Epidermal melanocyte (primary cell): ENCODE results near the gene SESTD1.
"Not testable (repeated sequence)": the region's sequence is repeated elsewhere in the genome, so short reads cannot be mapped to it uniquely, and the experiment has no call there.

ENCODE experiments used
- DNase-seq: peaks from one replicate; pipeline ENCODE4 v3.0.0; 2011; ENCODE audit warnings: low spot score; ENCODE audit not compliant: insufficient read length

The SESTD1 gene

DNA sequence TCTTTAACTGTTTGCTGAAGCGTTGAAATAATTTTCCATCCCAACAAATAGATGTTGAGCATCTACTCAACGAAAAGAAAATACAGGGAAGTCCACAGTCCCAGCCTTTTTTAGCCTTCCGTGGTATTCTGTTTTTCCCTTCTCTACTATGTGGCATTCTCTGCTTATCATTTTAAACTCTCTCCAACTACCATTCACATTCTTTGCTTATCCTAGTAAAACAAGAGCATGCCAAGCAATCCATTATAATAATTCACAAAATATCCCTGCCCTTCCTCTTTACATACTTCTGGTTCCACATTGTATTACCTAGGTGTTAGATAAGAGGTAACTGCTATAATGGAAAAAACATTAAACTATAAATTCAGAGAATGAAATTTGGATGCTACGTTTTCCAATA, 1.6 kb upstream of the SESTD1 start:
- no peak for DNase-seq

DNA sequence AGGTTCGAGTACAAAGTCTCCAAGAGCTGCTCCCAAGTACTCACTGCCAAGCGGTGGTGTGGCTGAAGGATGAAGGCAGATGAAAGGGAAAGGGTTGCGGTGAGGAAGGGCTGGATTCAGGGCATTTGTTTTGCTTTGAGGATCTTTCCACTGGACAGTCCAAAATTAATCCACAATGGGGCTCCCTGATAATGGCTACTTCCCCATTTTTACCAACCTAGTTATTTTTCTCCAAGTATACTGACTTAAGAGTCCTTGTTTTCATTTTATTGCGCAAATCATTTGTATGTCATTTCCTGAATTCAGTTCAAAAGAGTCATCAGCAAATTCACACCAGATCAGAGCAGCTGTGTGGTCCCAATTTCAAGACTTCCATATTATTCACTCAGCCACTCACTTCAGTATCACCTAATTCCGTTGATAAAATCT, 464 bp upstream of the SESTD1 start:
- DNase-seq: no peak

DNA sequence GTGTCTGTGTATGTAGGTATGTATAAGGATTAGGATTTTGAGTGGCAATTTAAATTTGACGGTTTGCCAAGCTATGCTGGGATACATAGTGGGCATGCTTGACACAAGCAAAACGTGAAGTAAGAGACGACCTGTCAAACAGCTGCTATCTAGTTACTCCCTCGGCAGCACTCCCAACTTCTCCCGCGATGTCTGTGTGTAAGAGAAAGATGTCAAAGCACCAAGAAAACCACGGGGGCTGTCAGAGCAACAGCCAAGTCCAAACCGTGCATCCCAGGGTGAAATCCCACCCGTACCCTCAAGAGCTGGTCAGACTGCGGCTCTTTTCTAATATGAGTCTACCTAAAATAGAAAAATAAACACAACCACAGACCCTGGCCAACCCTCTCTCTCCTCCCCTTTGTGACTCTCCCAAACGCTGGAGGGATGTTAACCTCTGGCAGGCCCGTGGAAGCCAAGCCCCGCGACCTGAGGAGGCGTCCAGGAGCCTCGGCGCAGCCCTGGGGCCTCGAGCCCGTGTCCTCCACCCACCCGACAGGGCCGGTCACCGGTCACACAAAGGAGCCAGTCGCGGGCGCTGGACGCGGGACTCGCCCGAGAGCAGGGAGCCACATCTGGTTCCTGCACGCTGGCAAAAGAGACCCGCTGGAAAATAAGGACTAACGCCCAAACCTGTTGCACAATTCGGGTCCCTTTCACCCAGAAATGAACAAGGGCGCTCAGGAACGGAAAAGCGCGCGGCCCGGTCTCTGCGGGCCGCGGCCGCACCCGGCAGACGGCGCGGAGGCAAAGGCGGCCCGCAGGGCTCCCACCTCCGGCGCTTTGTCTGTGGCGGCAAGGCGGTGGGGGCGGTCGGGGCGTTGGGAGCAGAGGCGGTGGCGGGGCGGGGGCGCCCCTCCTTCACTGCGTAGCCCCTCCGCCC, 925 bp downstream of the SESTD1 start:
- no peak for DNase-seq

DNA sequence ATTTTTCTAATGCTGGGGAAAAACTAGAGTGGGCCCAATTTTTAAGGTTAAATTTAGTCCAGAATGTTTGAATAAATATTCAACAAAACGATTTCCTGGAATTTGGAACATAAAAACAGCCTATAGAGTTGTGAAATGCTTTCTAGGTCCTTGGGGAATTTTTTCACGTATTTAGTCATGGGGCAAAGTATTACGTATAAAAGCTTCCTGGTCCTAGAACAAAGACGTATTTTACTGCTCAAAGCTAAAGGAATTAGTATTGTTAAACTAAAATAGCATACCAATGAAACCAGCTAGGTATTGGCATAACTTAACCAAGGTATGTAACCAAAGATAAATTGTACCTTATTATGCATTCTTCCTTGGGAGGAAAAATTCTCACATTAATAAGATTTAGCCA, 1.6 kb downstream of the SESTD1 start:
- no peak for DNase-seq

DNA sequence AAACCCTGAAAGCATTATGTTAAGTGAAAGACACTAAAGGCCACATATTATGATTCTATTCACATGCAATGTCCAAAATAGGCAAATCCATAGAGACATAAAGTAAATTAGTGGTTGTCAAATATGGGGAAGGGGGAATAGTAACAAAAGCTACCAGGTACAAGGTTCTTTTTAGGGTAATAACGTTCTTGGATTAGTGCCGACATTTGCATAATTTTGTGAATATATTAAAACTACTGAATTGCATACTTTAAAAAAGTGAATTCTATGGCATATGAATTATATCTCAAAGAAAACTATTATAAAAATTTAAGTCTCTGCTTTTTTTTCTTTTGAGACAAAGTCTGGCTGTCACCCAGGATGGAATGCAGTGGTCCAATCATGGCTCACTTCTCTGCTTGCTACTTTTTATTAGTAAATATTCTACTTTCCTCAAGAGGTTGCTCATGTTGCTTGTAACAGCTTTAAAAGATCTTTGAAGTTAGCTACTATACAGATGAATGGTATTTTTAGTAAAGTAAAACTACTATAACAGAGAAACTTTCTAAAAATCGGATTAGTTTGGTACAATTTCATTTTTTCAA, 2.5 kb downstream of the SESTD1 start:
- DNase-seq: no peak

DNA sequence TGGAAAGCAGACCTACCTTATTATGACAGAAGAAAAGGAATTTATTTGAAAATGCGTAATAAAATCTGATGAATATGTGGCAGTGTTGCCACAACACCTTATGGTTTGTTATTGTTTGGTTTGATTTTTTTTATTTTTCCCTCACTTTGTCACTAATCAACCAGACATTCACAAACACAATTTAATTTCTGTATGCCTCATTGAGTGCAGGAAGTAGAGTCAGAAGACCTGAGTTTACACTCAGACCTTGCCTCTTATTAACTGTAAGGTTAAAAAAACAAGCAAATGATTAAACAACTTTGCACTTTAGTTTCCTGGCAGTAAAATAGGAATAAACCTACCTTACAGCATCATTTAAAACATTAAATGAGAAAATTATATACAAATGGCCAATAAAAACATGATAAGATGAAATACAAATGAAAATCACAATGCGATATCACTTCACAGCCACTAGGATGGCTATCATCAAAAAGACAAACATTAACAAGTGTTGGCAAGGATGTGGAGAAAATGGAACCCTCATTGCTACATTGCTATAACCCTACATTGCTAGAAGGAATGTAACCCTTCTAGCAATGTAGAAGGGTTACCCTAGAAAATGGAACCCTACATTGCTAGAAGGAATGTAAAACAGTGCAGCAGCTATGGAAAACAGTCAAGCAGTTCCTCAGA, 3.3 kb downstream of the SESTD1 start:
- DNase-seq: no peak

DNA sequence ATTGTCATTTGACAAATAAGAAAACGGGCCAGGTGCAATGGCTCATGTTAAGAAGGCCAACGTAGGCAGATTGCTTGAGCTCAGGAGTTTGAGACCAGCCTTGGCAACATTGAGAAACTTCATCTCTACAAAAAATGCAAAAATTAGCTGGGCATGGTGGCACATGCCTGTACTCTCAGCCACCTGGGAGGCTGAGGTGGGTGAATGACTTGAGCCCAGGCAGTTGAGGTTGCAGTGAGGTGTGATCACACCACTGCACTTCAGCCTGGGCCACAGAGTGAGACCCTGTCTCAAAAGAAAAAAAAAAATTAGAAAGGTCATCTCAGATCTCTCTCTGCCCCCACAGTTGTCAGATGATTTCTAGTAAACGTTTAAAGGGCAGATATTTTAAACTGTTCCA, 4.4 kb downstream of the SESTD1 start:
- no peak for DNase-seq

DNA sequence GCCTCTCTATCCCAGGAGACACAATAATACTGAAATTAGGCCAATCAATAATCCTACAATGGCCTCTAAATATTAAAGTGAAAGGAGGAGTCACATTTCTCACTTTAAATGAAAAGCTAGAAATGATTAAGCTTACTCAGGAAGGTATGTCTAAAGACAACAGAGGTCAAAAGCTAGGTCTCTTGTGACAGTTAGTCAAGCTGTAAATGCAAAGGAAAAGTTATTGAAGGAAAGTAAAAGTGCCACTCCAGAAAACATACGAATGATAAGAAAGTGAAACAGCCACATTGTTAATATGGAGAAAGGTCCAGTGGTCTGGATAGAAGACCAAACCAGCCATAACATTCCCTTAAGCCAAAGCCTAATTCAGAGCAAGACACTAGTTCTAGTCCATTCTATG, 9.5 kb downstream of the SESTD1 start:
- DNase-seq: no peak

DNA sequence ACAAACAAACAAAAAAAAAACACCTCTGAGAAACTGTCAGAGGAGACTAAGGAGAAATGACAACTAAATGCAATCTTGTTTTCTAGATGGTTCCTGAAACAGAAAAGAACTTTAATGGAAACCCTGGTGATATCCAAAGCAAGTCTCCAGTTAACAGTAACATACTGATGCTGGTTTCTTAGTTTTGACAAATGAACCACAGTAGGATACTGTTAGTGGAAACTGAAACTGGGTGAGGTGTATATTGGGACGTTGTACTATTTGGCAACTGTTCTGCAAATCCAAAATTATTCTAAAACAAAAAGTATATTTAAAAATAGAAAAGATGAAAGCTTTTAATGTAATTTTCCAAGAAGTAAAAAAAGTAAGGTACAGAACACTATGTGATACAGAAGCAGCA, 11.4 kb downstream of the SESTD1 start:
- no peak for DNase-seq

DNA sequence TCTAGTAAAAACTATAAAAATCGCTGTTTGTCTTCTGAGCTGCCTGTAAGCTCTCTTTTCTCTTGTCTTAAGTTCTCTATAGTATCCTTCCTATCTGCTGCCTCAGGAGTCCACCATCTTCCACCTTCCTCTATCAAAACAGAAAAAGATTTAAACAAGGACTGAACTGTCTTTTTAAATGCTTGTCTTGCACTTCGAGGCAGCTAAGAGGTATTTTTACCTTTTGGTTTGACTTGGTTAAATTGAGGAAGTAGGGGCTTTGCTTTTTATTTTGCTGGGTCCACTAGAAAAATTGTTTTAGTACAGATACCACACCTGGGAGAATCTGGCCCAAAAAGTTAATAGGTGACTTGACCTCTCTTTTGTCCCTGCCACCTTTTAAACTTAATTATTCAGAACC, 12.2 kb downstream of the SESTD1 start:
- no peak for DNase-seq

DNA sequence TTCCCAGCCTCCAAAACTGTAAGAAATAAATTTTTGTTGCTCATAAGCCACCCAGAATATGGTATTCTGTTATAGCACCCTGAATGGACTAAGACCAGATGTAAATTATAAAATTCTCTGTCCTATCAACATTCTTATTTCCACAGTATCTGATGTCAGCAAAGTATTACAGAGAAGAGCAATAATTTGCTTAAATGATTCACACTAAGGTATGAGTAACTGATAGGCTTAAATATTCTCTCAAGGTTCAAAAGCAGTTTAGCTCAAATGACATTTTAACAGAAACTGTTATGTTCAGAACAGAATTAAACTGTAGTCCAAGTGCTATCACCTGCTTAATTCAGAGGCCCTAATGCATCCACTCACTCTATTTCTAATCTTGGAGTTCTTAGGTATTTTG, 12.8 kb downstream of the SESTD1 start:
- no peak for DNase-seq

DNA sequence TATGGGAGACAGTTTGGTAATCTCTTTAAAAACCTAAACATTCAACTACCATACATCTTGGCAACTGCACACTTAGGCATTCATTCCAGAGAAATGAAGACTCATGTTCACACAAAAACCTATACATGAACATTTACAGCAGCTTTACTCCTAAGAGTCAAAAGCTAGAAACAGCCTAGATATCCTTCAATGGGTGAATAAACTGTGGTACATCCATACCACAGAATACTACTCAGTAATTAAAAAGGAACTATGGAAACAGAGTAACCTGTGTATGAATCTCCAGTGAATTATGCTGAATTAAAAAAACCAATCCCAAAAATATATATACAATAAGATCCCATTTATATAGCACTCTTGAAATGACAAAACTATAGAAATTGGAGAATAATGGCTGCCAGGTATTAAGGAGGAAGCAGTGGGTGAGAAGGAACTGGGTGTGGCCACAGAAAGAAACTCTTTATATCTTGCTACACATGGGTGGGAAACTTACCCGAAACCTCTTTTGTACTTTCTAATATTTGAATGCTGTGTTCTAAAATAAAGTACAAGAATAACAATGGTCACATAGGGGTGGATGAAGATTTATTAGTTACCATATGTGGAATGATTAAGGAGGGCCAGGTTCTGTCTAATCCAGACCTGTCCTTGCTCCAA, 13.7 kb downstream of the SESTD1 start:
- no peak for DNase-seq

DNA sequence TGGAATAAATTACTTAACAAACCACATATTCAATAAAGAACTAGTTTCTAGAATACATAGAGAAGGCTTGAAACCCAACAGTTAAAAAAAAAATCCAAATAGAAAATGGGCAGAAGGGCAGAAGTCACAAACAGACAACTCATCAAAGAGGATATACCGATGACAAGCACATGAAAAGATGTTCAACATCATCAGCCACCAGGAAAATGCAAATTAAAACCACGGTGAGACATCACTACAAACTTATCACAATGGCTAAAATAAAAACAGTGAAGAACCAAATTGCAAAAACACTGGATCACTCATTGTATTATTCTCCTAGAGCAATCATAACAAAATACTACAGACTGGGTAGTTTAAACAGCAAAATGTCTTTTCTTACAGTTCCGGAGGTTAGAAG, 14.5 kb downstream of the SESTD1 start:
- DNase-seq: no peak

DNA sequence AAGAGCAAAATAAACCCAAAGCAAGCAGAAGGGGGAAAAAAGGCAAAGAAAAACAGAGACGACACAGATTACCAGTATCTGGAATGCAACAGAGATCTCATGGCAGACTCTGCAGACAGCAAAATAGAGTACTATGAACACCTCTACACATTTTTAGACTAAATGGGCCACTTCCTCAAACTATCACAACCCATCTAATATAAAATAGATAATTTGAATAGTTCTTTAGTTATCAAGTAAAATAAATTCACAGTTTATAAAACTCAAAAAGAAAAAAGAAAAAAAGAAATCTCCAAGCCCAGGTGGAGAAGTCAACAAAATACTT, 16.6 kb downstream of the SESTD1 start:
- DNase-seq: no peak

DNA sequence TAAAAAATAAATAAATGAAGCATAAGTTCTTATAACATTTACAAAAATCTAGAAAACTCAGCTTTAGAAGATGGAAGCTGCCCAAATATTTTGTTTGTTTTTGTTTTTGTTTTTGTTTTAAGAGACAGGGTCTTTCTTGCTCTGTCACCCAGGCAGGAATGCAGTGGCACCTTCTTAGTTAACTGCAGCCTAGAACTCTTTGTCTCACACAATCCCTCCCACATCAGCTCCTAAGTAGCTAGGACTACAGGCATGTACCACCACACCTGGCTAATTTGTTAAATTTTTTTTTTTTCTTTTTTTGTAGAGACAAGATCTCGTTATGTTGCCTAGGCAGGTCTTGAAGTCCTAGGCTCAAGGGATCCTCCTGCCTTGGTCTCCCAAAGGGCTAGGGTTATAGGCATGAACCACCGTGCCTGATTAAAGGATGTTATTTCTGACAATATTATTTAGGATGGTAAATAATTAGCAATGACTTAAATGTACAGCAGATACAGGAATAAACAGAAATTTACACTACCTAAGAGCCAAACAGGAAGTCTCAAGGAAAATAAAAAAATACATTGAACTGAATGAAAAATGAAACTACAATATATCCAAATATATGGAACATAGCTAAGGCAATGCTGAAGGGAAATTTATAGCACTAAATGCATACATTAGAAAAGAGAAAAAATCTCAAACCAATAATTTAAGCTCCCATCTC, 17.2 kb downstream of the SESTD1 start:
- DNase-seq: no peak

DNA sequence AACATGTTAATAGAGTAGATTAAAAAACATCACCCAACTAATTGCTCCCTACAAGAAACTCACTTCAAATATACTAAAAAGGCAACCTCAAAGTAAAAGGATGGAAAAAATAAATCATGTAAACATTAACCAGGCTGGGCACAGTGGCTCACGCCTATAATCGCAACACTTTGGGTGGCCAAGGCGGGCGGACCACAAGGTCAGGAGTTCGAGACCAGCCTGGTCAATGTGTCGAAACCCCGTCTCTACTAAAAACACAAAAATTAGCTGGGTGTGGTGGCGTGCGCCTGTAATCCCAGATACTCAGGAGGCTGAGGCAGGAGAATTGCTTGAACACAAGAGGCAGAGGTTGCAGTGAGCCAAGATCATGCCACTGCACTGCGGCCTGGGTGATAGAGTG, 18.8 kb downstream of the SESTD1 start:
- DNase-seq: not testable (repeated sequence)

DNA sequence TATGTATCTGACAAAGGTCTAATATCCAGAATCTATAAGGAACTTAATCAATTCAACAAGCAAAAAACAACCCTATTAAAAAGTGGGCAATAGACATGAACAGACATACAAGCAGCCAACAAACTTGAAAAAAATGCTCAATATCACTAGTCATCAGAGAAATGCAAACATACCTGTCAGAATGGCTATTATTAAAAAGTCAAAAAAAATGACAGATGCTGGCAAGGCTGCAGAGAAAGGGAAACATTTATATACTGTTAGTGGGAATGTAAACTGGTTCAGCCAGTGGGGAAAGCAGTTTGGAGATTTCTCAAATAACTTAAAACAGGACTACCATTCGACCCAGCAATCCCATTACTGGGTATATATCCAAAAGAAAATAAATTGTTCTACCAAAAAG, 21.6 kb downstream of the SESTD1 start:
- no peak for DNase-seq

DNA sequence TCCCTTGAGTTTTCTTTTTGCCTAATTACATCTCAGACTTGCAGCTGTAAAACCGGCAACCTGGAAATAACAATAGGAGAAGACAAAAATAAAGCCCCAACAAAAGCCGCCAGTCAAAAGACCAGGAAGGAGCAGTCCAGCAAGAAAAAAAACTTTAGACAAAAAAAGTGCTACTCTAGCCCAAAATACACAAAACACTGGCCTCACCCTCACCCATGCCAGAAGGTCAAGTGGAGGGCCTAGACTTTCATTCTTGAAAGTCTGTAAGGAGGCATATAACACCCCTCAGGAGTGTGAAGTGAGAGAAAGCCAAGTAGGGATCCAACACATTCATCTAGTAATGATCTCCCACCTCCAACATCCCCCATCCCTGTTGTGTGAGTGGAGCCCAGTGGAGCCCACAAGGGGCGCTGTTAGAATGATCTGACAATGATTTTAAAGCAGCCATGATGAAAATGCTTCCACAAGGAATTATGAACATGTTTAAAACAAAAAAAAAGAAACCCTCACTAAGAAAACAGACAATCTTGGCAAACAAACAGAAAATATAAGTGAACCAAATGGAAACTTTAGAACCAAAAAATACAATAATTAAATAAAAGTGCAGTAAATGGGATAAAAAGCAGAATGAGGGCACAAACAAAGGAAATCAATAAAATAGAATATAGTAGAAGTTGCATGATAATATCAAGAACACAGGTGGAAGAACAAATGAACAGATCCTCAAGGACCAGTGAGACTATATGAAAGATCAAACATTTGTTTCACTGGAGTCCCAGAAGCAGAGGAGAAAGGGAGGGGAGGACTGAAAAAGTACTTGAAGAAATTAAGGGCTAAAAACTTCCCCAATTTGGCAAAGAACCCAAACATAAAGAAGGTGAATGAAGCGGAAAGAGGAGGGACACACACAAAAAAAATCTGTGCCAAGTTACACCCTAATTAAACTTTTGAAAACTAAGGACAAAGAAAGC, 23.9 kb downstream of the SESTD1 start:
- DNase-seq: no peak

DNA sequence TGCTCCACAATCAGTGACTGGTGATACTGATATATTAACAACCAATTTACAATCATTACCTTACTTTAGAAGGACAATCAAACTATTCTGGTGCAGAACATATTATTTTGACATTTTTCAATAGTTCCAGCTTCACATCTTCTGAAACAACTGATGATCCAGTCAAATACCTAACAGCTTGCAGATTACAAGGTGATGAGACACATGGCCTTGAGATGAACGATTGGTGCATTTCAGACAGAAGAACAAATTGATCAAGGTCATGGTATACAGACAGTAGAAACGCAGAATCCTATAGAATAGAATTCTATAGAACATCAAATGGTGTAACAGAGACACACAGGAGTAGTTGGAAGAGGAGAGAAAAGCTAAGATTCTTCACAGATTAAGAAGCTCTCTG, 24.8 kb downstream of the SESTD1 start:
- DNase-seq: no peak

DNA sequence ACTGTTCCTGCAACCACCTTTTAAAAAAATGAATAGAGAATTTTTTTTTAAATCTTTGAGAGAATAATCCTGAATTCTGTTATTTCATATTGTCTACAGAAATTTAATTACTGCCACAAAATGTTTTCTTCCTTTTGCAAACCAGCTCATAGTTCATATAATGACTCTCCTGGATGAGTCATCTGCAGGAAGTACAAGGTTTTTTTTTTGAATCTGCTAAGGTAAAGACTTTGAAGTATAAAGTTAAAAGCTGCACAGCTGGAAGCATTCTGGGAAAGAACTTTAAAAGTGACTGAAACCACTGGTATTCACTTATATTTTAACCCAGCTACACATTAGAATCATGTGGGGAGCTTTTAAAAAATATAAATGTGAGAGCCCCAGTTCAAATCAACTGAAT, 25.4 kb downstream of the SESTD1 start:
- DNase-seq: no peak
